GM19193 (cell line): ENCODE measurements around the gene DGKZ.

ENCODE experiments used
- POLR2A ChIP-seq: IDR thresholded peaks from 4 replicates; pipeline ENCODE4 v1.6.1; 2011; ENCODE audit not compliant: insufficient read depth, insufficient read length; ENCODE audit errors: extremely low read depth

The DGKZ gene

GRCh38 chr11:46410021-46410420 lies 62.8 kb downstream of the DGKZ start:
- TF ChIP-seq POLR2A: no peak

- TF ChIP-seq POLR2A: no peak
These were observed 66.7 kb downstream of the DGKZ start for GRCh38 chr11:46413760-46414465.

GRCh38 chr11:46414466-46414796 lies 67.2 kb downstream of the DGKZ start:
- TF ChIP-seq POLR2A: no peak

- no peak for TF ChIP-seq POLR2A
These were observed 67.6 kb downstream of the DGKZ start for GRCh38 chr11:46414879-46415278.

GRCh38 chr11:46417711-46418110 lies 70.4 kb downstream of the DGKZ start:
- no peak for TF ChIP-seq POLR2A

- TF ChIP-seq POLR2A: no peak
These were observed 71.5 kb downstream of the DGKZ start for GRCh38 chr11:46418751-46419150.

- TF ChIP-seq POLR2A: no peak
These were observed 73.2 kb downstream of the DGKZ start for GRCh38 chr11:46420513-46420912.

- TF ChIP-seq POLR2A: no peak
These were observed 74.1 kb downstream of the DGKZ start for GRCh38 chr11:46421257-46421880.

GRCh38 chr11:46422588-46422987 lies 75.3 kb downstream of the DGKZ start:
- no peak for TF ChIP-seq POLR2A

GRCh38 chr11:46426233-46426991 lies 79.1 kb downstream of the DGKZ start:
- TF ChIP-seq POLR2A: no peak

- TF ChIP-seq POLR2A: no peak
These were observed 80.1 kb downstream of the DGKZ start for GRCh38 chr11:46427364-46427763.

GRCh38 chr11:46429717-46430116 lies 82.5 kb downstream of the DGKZ start:
- TF ChIP-seq POLR2A: no peak
